ENCODE data around the gene SBNO2. TPM values are rescaled to one million over a fixed set of nuclear protein-coding genes. Genes with fewer than 3 reads are reported as not detected.
A peak's percentile ranks its signal among the peaks of the same experiment; 100 is the strongest.

SBNO2 gene, protein sequence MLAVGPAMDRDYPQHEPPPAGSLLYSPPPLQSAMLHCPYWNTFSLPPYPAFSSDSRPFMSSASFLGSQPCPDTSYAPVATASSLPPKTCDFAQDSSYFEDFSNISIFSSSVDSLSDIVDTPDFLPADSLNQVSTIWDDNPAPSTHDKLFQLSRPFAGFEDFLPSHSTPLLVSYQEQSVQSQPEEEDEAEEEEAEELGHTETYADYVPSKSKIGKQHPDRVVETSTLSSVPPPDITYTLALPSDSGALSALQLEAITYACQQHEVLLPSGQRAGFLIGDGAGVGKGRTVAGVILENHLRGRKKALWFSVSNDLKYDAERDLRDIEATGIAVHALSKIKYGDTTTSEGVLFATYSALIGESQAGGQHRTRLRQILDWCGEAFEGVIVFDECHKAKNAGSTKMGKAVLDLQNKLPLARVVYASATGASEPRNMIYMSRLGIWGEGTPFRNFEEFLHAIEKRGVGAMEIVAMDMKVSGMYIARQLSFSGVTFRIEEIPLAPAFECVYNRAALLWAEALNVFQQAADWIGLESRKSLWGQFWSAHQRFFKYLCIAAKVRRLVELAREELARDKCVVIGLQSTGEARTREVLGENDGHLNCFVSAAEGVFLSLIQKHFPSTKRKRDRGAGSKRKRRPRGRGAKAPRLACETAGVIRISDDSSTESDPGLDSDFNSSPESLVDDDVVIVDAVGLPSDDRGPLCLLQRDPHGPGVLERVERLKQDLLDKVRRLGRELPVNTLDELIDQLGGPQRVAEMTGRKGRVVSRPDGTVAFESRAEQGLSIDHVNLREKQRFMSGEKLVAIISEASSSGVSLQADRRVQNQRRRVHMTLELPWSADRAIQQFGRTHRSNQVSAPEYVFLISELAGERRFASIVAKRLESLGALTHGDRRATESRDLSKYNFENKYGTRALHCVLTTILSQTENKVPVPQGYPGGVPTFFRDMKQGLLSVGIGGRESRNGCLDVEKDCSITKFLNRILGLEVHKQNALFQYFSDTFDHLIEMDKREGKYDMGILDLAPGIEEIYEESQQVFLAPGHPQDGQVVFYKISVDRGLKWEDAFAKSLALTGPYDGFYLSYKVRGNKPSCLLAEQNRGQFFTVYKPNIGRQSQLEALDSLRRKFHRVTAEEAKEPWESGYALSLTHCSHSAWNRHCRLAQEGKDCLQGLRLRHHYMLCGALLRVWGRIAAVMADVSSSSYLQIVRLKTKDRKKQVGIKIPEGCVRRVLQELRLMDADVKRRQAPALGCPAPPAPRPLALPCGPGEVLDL (N-terminal part only)
- total RNA-seq = 10 to 100 TPM; 65.5 to 77.1 TPM

DNA sequence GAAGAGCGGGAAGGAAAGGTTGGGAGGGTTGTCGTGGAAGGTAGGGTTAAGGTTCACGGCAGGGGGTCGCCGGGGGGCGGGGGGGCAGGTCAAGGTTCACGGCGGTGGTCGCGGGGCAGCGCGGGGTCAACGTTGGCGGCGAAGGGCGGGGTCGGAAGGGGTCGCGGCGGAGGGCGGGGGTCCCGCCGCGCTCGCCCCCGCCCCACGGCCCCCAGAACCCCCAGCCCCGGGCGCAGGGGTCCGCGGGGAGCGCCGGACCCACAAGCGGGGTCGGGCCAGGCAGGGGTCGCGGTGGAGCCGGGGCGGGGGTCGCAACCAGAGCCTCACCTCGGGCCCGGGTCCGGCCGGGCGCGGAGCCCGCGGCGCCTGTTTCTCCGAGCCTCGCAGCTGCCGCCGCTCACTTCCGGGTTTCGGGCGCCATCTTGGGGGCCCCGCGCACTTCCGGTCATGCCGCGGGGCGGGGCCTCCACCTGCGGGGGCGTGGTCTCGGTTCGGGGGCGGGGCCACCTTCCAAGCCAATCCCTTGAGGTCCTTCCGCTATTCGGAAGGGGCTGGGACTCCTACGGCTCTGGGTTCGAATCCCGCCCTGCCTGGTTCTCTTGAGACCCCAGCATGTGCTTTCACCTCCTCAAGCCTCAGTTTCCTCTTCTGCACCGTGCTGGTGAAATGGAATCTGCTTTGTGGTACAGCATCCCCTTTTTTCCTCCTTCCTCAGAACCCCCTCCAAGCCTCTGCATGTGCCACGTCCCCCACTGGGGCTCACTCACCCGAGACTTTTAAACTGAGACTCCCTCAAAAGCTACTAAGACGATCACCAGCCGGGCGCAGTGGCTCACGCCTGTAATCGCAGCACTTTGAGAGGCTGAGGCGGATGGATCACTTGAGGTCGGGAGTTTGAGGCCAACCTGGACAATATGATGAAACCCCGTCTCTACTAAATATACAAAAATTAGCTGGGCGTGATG is at the start of gene SBNO2:
Gene SBNO2 (minus strand): TSS at position 424 of the 965 bp plus-strand sequence. CDS start 19,992 bp downstream, outside the sequence.
- peak within 1 kb of the TSS; percentile 90 for H3K4me3 ChIP-seq
- peak within 1 kb of the TSS; percentile 94 for H3K27ac ChIP-seq
- peaks cover 13% of the 10 kb centered on the region for H3K4me1 ChIP-seq
- intact Hi-C loops (cut with DNase I) = no loop called here
- H3K27me3 ChIP-seq = no peaks in the 10 kb centered on the region
- H3K36me3 ChIP-seq = no peaks in the 10 kb centered on the region
- peak; percentile 96 for DNase-seq
- TF ChIP-seq, protein P1, sequence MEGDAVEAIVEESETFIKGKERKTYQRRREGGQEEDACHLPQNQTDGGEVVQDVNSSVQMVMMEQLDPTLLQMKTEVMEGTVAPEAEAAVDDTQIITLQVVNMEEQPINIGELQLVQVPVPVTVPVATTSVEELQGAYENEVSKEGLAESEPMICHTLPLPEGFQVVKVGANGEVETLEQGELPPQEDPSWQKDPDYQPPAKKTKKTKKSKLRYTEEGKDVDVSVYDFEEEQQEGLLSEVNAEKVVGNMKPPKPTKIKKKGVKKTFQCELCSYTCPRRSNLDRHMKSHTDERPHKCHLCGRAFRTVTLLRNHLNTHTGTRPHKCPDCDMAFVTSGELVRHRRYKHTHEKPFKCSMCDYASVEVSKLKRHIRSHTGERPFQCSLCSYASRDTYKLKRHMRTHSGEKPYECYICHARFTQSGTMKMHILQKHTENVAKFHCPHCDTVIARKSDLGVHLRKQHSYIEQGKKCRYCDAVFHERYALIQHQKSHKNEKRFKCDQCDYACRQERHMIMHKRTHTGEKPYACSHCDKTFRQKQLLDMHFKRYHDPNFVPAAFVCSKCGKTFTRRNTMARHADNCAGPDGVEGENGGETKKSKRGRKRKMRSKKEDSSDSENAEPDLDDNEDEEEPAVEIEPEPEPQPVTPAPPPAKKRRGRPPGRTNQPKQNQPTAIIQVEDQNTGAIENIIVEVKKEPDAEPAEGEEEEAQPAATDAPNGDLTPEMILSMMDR (IDR thresholded peaks at IDR 0.05) = no peak
- H3K9me3 ChIP-seq = no peaks in the 10 kb centered on the region
- H3K9ac ChIP-seq (ENCODE audit: low read depth in 2 of 2, low read length in 2 of 2) = peak within 1 kb of the TSS; percentile 80 to 94

DNA sequence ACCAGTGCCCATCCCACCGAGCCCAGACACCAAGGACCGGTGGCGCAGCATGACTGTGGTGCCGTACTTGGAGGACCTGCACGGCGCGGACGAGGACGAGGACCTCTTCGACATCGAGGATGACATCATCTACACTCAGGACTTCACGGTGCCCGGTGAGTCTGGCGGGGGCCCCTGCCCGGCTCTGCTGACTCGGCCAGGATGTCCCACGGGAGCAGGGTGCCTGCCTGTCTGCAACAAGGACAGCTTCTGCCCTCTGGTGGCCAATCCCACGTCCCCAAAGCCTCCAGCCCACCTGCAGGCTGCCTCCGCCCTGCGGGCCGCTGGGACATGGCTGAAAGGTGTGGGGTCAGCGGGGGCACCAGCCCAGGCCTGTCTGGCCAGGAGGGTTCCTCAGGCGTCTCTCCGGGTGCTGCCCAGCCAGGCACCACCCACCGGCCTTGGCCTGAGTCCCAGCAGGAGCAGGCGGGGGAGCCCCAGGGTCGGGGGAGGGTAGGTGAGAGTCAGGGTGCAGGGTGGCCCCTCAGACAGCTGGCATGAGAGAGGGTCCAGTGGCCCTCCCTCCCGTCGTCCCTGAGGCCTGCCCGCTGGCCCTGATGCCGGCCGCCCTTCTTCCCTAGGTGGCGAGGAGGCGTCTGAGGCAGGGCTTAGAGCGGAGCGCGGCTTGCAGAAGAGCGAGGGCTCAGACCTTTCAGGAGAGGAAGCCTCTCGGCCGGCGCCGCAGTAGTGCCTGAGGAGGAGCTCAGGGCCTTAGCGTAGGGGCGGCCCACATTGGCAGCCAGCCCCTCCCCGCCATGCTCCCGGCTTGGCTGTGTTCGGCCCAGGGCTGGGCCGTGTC is 49.2 kb upstream of the SBNO2 start:
- intact Hi-C loops (cut with DNase I) = no loop called here
- no peak for DNase-seq
- TF ChIP-seq, protein P1 (IDR thresholded peaks at IDR 0.05) = peak; percentile 24
- H3K27me3 ChIP-seq = no peaks in the 10 kb centered on the region
- H3K4me1 ChIP-seq = no peaks in the 10 kb centered on the region
- no peak overlapping the region for H3K27ac ChIP-seq
- H3K4me3 ChIP-seq = no peak overlapping the region
- H3K9me3 ChIP-seq = no peaks in the 10 kb centered on the region
- no peak overlapping the region for H3K9ac ChIP-seq (ENCODE audit: low read depth in 2 of 2, low read length in 2 of 2)
- peaks cover 36% of the 10 kb centered on the region for H3K36me3 ChIP-seq

DNA sequence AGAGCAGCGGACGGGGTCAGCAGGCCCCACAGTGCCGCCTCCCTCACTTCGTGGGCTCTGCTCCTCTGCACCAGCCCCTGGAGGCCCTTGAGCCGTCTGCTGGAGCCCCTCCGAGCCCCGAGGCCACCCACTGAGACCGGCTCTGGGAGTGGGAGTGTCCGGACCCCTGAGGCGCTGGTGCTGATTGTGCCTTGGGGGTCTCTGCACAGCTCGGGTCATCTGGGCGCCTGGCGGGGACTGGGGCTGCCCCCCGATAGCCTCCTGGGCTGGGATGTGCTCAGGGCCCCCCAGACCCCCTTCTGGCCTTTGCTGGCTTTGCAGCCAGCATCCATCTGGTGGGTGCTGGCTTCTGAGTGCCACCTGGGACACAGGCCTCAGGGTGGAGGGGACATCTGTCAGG is 48.3 kb upstream of the SBNO2 start:
- H3K27me3 ChIP-seq = no peaks in the 10 kb centered on the region
- no peak for DNase-seq
- intact Hi-C loops (cut with DNase I) = no loop called here
- H3K4me1 ChIP-seq = no peaks in the 10 kb centered on the region
- no peak overlapping the region for H3K9ac ChIP-seq (ENCODE audit: low read depth in 2 of 2, low read length in 2 of 2)
- TF ChIP-seq, protein P1 (IDR thresholded peaks at IDR 0.05) = no peak
- no peaks in the 10 kb centered on the region for H3K9me3 ChIP-seq
- H3K36me3 ChIP-seq = peaks cover 36% of the 10 kb centered on the region
- H3K4me3 ChIP-seq = no peak overlapping the region
- no peak overlapping the region for H3K27ac ChIP-seq

DNA sequence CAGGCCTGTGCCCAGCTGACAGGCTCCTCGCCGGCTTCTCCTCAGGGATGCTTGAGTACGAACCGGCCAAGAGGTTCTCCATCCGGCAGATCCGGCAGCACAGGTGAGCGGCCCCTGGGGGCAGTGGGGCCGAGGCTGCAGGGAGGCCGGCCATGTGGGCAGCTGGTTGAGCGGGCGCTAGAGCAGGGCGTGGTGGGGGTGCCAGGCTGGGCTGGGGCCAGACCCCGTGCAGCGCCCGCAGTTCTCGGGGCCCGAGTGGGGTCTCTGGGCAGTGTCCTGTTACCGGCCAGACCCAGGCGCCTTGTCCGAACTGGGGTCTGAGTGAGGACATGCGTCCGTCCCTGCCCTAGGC is 47.8 kb upstream of the SBNO2 start:
- intact Hi-C loops (cut with DNase I) = no loop called here
- no peak for DNase-seq
- Histone ChIP-seq H3K4me3 (no peak overlapping the region), H3K9ac (ENCODE audit: low read depth in 2 of 2, low read length in 2 of 2) (no peak overlapping the region), H3K27ac (no peak overlapping the region), H3K36me3 (peaks cover 36% of the 10 kb centered on the region), H3K4me1 (no peaks in the 10 kb centered on the region), H3K9me3 (no peaks in the 10 kb centered on the region), H3K27me3 (no peaks in the 10 kb centered on the region)
- TF ChIP-seq, protein P1 (IDR thresholded peaks at IDR 0.05) = no peak

All from colonic mucosa (tissue), 4 donors.